ENCODE results near the gene TSPAN31.

GRCh38 chr12:57745485-57745881, 644 bp downstream of the TSPAN31 start:
- TF ChIP-seq EZH2 (IDR thresholded peaks at IDR 0.05; ENCODE audit: insufficient read depth, poor library complexity, severe bottlenecking), result no peak
- no peak for TF ChIP-seq EZH2phosphoT487 (IDR thresholded peaks at IDR 0.05; ENCODE audit: insufficient read depth, low read depth)

Measured in GM23248 (cell line).